Cardiac fibroblast (primary cell): ENCODE results near the gene PDE1C.
A peak's percentile ranks its signal among the peaks of the same experiment; 100 is the strongest.
"Not testable (repeated sequence)": the region's sequence is repeated elsewhere in the genome, so short reads cannot be mapped to it uniquely, and the experiment has no call there.

Experiments
- DNase-seq, 2 donors: peaks; one replicate each; pipeline versions ENCODE4 v3.0.0 to v3.0.0-alpha.2; 2010; ENCODE audit warnings: low read depth in 2 of 2
- H3K4me3 ChIP-seq, 2 donors: replicated peaks in 1 of 2; 1 replicate in 1 of 2; 2 replicates in 1 of 2; pipeline ENCODE4 v1.5.1; 2011; ENCODE audit warnings: low read depth in 2 of 2, low read length in 2 of 2, mild to moderate bottlenecking in 2 of 2, moderate library complexity in 1 of 2
- TF ChIP-seq, protein P1 (sequence below): IDR thresholded peaks from one replicate; pipeline ENCODE4 v1.5.1; 2011; ENCODE audit warnings: low read depth, mild to moderate bottlenecking, low read length, inconsistent platforms

The PDE1C gene

DNA sequence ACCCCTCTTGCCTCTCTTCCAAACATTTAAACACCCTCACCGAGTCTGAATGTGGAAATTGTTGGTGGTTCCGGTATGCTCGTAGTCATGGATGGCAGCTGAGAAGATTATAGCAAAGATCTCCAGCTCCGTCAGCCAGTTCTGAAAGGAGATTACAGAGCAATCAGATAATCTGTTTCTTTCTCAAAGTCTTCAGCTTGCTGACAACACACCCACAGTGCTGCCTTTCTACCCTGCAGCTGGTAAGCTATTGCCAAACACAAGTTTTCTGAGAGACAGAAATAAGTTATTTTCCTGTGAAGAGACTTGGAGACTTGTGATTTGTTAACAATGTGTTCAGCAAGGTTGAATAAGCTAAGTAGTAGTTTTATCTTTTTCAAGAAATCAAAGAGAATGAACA is 219.6 kb downstream of the PDE1C start:
- TF ChIP-seq, protein P1, sequence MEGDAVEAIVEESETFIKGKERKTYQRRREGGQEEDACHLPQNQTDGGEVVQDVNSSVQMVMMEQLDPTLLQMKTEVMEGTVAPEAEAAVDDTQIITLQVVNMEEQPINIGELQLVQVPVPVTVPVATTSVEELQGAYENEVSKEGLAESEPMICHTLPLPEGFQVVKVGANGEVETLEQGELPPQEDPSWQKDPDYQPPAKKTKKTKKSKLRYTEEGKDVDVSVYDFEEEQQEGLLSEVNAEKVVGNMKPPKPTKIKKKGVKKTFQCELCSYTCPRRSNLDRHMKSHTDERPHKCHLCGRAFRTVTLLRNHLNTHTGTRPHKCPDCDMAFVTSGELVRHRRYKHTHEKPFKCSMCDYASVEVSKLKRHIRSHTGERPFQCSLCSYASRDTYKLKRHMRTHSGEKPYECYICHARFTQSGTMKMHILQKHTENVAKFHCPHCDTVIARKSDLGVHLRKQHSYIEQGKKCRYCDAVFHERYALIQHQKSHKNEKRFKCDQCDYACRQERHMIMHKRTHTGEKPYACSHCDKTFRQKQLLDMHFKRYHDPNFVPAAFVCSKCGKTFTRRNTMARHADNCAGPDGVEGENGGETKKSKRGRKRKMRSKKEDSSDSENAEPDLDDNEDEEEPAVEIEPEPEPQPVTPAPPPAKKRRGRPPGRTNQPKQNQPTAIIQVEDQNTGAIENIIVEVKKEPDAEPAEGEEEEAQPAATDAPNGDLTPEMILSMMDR = no peak
- DNase-seq = no peak

DNA sequence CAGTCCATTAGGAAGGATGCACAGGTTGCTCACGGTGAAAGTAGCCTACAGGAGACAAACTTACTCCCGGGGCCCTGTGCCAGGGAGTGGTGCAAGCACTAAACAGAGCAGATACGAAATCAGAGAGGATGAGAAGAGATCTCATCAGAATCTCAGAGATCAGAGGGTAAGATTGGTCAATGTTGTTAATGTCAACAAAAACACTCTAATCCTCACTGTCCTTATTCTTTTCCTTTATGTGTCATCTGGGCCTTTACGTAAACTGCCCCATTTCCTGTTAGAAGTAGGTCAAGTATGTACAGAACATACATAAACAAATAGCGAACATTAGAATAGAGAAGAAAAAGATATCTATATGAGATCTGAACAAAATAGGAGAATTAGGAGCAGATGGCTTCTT is 220.1 kb downstream of the PDE1C start:
- DNase-seq = peak in 1 of 2 donors; percentile 41
- TF ChIP-seq, protein P1 = no peak

More for the DNA sequence above, 219.6 kb downstream of the PDE1C start:
- no peak overlapping the region for H3K4me3 ChIP-seq

DNA sequence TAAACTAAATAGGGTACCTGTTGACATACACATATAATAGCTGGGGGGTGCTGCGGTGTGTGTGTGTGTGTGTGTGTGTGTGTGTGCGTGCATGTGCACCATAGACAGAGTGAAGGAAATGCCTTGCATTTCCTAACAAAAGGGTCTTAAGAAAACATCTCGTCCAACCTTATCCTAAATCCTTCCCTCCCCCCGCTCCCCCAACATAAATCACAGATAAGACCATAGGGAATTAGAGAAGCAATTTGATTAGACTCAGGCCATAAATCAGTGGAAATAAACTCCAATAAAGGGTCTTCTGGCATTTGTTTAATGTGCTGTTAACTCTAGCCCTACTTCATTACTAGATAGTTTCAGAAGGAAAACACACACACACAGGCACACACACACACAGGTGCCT is 234.7 kb downstream of the PDE1C start:
- no peak overlapping the region for H3K4me3 ChIP-seq
- no peak for DNase-seq
- TF ChIP-seq, protein P1 = no peak

More for the DNA sequence above, 220.1 kb downstream of the PDE1C start:
- H3K4me3 ChIP-seq = no peak overlapping the region

DNA sequence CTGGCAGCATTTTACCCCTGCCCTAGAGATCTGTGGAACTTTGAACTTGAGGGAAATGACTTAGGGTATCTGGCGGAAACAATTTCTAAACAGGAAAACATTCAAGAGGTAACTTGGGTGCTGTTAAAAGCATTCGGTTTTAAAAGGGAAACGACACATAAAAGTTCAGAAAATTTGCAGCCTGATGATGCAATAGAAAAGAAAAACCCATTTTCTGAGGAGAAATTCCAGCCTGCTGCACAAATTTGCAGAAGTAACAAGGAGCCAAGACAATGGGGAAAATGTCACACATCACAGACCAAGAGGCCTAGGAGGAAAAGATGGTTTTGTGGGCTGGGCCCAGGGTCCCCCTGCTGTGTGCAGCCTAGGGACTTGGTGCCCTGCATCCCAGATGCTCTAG is 236.6 kb downstream of the PDE1C start:
- DNase-seq, H3K4me3 ChIP-seq: not testable (repeated sequence)

DNA sequence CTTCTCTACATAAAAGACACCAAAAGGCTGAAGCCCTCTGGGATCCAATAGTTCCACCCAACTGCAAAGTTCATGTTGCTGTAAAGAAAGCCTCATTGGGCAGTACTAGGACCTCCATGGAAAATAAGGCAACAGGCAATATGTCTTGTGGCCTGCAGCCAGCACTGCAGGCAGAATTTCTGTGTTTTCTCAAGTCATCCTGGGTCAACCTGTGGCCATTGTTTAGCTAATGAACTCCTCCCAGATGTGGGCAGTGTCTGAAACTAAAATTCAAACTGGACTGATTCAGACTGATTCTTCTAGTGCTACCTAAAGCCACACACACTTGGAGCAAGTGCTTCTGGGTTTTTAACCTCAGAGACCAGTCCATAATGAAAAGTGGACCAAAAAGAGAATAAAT is 241.7 kb downstream of the PDE1C start:
- DNase-seq = peak; percentile 3
- H3K4me3 ChIP-seq = no peak overlapping the region
- TF ChIP-seq, protein P1 = no peak

DNA sequence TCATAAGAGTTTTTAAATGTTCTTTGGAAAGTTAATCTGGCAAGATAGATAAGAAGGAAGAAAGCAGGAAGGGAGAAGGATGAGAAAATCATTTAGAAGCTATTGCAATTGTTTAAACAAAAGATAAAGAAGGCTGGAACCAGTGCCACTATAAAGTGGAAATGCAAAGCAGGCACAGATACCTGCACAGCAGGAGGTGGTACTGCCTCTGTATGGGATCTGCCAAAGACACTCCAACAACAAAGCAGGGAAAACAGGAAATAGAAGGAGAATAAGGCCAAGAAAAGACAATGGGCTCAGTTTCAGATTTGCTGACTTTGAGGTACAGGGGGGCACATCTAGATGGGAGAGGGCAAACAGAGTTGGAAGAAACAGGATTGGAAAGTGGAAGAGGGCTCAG is 244.6 kb downstream of the PDE1C start:
- TF ChIP-seq, protein P1 = no peak
- DNase-seq = no peak
- no peak overlapping the region for H3K4me3 ChIP-seq

DNA sequence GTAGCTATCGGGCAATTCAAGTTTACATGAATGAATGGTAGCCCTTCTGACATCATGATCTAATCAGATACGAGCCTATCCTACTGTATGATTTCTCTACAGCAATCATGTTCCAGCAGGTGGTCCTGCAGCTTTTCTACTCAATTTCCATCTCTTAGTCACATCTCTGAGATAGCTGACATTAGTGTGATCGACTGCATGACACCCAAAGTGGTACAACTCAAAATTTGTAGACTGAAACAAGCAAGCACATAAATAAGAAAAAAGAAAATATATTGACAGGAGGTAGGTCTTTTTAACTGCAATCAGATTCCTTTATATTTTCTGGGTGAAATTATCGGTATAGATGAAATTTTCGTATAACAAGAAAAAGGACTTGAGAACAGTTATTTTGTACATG is 251.2 kb downstream of the PDE1C start:
- TF ChIP-seq, protein P1 = no peak
- no peak for DNase-seq
- no peak overlapping the region for H3K4me3 ChIP-seq
